GM12878 (cell line): ENCODE measurements around the gene ARHGAP26. TPM values are rescaled to one million over a fixed set of nuclear protein-coding genes. Genes with fewer than 3 reads are reported as not detected.
A peak's percentile ranks its signal among the peaks of the same experiment; 100 is the strongest.

Experiments used
- CBFB ChIP-seq: IDR thresholded peaks from 2 replicates; pipeline ENCODE4 v1.6.1; 2016; ENCODE audit warnings: antibody characterized with exemption, low read depth
- EED ChIP-seq: sonication (generic); IDR thresholded peaks from 2 replicates; pipeline ENCODE4 v1.6.1; 2016; ENCODE audit warnings: antibody characterized with exemption, low read depth
- EGR1 ChIP-seq, 2 experiments: IDR thresholded peaks; 1 replicate in 1 of 2; 2 replicates in 1 of 2; pipeline ENCODE4 v1.6.1; 2011 to 2012; ENCODE audit warnings: low read depth in 2 of 2, low read length in 2 of 2, borderline replicate concordance in 1 of 2, mild to moderate bottlenecking in 1 of 2, moderate library complexity in 1 of 2
- GATAD2B ChIP-seq: fragments of 450-650 bp; conservative IDR thresholded peaks from 2 replicates; pipeline ENCODE4 v1.6.1; 2017; ENCODE audit warnings: low read depth, mild to moderate bottlenecking, moderate library complexity
- JUNB ChIP-seq: IDR thresholded peaks from 2 replicates; pipeline ENCODE4 v1.6.1; 2016; ENCODE audit warnings: antibody characterized with exemption, mild to moderate bottlenecking
- MXI1 ChIP-seq: fragments of 150-350 bp; IDR thresholded peaks from 2 replicates; pipeline ENCODE4 v1.6.1; 2011; ENCODE audit warnings: low read depth, mild to moderate bottlenecking, inconsistent platforms, low read length, improper control_type of control experiment
- NR2C2 ChIP-seq: IDR thresholded peaks from 2 replicates; pipeline ENCODE4 v1.6.1; 2011; ENCODE audit warnings: borderline replicate concordance, low read depth; ENCODE audit not compliant: control insufficient read depth, insufficient read length
- POLR2AphosphoS5 ChIP-seq: IDR thresholded peaks from 2 replicates; pipeline ENCODE4 v1.6.1; 2011; ENCODE audit warnings: mild to moderate bottlenecking, low read length, inconsistent platforms
- PRDM15 ChIP-seq: fragments of 450-650 bp; formaldehyde crosslinking; IDR thresholded peaks from 2 replicates; pipeline ENCODE4 v1.4.0; 2020; ENCODE audit warnings: mild to moderate bottlenecking, moderate library complexity
- RAD21 ChIP-seq: IDR thresholded peaks from 2 replicates; pipeline ENCODE4 v1.6.1; 2011; ENCODE audit warnings: mild to moderate bottlenecking, low read depth, low read length, moderate library complexity; ENCODE audit not compliant: insufficient read depth
- SMAD5 ChIP-seq: IDR thresholded peaks from 2 replicates; pipeline ENCODE4 v1.6.1; 2016; ENCODE audit warnings: antibody characterized with exemption, low read depth
- SMC3 ChIP-seq: IDR thresholded peaks from 2 replicates; pipeline ENCODE4 v1.6.1; 2011; ENCODE audit warnings: low read length, improper control_type of control experiment, borderline replicate concordance
- SPI1 ChIP-seq: IDR thresholded peaks from 2 replicates; pipeline ENCODE4 v1.6.1; 2011; ENCODE audit warnings: low read depth, mild to moderate bottlenecking, low read length, moderate library complexity, borderline replicate concordance; ENCODE audit not compliant: insufficient read depth
- SREBF1 ChIP-seq: IDR thresholded peaks from 2 replicates; pipeline ENCODE4 v1.6.1; 2012; ENCODE audit warnings: mild to moderate bottlenecking, low read length
- SREBF2 ChIP-seq: IDR thresholded peaks from 2 replicates; pipeline ENCODE4 v1.6.1; 2012; ENCODE audit warnings: mild to moderate bottlenecking, low read length
- TCF3 ChIP-seq: IDR thresholded peaks from 2 replicates; pipeline ENCODE4 v1.6.1; 2012; ENCODE audit warnings: low read depth, mild to moderate bottlenecking, low read length, borderline replicate concordance; ENCODE audit not compliant: insufficient read depth
- ZNF24 ChIP-seq: fragments of 450-650 bp; IDR thresholded peaks from 2 replicates; pipeline ENCODE4 v1.6.1; 2017; ENCODE audit warnings: antibody characterized with exemption, mild to moderate bottlenecking
- ZSCAN29 ChIP-seq: fragments of 450-650 bp; IDR thresholded peaks from 2 replicates; pipeline ENCODE4 v1.6.1; 2017; ENCODE audit warnings: mild to moderate bottlenecking, moderate library complexity
- ZZZ3 ChIP-seq: IDR thresholded peaks from 2 replicates; pipeline ENCODE4 v1.6.1; 2011; ENCODE audit warnings: low read depth; ENCODE audit not compliant: control insufficient read depth, insufficient read length
- polyA plus RNA-seq, 11 experiments: library from polyadenylated mRNA; depleted of rRNA in 4 of 11; unstranded in 6 of 11; stranded (reverse) in 5 of 11; fragments of >200 nt; fragmentation: Nextera tagmentation in 4 of 11; fragmentation: Illumina TruSeq in 1 of 11; extraction: Ambion mirVana in 4 of 11; extraction: Trizol in 1 of 11; gene quantifications; 1 replicate in 1 of 11; 2 replicates in 10 of 11; pipeline versions ENCODE4 v1.2.1 to v1.2.3, GENCODE V29; 2011 to 2016; ENCODE audit warnings: inconsistent platforms in 2 of 11, missing spikeins in 2 of 11, low read depth in 1 of 11
- total RNA-seq, 4 experiments: library from RNA; depleted of rRNA in 3 of 4; stranded (reverse); fragments of >200 nt in 3 of 4; fragmentation: Illumina TruSeq in 1 of 4; extraction: Trizol in 1 of 4; gene quantifications; 2 replicates each; pipeline versions ENCODE4 v1.2.1 to v1.2.3, GENCODE V29; 2013 to 2021
- TF ChIP-seq, protein P1 (sequence below): fragments of 450-650 bp; IDR thresholded peaks from 2 replicates; pipeline ENCODE4 v1.6.1; 2016; ENCODE audit warnings: mild to moderate bottlenecking, moderate library complexity, borderline replicate concordance

Gene ARHGAP26
- total and polyA plus RNA-seq, 10 of the 15 experiments (the other 5 are each of a cell fraction or from before 2014, with no cell fraction given): 9.4 to 41.5 (median 19.3) TPM

- TF ChIP-seq, protein P1, sequence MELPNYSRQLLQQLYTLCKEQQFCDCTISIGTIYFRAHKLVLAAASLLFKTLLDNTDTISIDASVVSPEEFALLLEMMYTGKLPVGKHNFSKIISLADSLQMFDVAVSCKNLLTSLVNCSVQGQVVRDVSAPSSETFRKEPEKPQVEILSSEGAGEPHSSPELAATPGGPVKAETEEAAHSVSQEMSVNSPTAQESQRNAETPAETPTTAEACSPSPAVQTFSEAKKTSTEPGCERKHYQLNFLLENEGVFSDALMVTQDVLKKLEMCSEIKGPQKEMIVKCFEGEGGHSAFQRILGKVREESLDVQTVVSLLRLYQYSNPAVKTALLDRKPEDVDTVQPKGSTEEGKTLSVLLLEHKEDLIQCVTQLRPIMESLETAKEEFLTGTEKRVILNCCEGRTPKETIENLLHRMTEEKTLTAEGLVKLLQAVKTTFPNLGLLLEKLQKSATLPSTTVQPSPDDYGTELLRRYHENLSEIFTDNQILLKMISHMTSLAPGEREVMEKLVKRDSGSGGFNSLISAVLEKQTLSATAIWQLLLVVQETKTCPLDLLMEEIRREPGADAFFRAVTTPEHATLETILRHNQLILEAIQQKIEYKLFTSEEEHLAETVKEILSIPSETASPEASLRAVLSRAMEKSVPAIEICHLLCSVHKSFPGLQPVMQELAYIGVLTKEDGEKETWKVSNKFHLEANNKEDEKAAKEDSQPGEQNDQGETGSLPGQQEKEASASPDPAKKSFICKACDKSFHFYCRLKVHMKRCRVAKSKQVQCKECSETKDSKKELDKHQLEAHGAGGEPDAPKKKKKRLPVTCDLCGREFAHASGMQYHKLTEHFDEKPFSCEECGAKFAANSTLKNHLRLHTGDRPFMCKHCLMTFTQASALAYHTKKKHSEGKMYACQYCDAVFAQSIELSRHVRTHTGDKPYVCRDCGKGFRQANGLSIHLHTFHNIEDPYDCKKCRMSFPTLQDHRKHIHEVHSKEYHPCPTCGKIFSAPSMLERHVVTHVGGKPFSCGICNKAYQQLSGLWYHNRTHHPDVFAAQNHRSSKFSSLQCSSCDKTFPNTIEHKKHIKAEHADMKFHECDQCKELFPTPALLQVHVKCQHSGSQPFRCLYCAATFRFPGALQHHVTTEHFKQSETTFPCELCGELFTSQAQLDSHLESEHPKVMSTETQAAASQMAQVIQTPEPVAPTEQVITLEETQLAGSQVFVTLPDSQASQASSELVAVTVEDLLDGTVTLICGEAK: no peak
- TF ChIP-seq RAD21: peak; percentile 86
- peak; percentile 76; the same call in 1 of the 2 replicates for TF ChIP-seq SPI1
- TF ChIP-seq SMAD5: 0 out of 2 replicates have a peak, but pooled peaks have one; percentile 54
- 0 out of 2 replicates have a peak, but pooled peaks have one; percentile 15 for TF ChIP-seq CBFB
- peak; percentile 53; the same call in 1 of the 2 replicates for TF ChIP-seq GATAD2B
- no peak for TF ChIP-seq EGR1 (IDR thresholded peaks at IDR 0.05; ENCODE audit: borderline replicate concordance in 1 of 2, low read depth in 2 of 2, low read length in 2 of 2)
- TF ChIP-seq EED: peak; percentile 50
- TF ChIP-seq ZSCAN29: no peak
- no peak for TF ChIP-seq SREBF1
- TF ChIP-seq ZZZ3: no peak
- TF ChIP-seq MXI1: peak; percentile 70
- TF ChIP-seq PRDM15 (CRISPR knock-in tag): no peak
- peak; percentile 29; the same call in 1 of the 2 replicates for TF ChIP-seq ZNF24
- peak; percentile 80 for TF ChIP-seq SMC3
- TF ChIP-seq SREBF2: no peak
- TF ChIP-seq NR2C2: no peak
- peak; percentile 31; the same call in 1 of the 2 replicates for TF ChIP-seq JUNB
- no peak for TF ChIP-seq TCF3
- TF ChIP-seq POLR2AphosphoS5: peak; percentile 61; the same call in 1 of the 2 replicates
Observed at GRCh38 chr5:143002459-143003327, 232.5 kb downstream of the ARHGAP26 start (continued).
